Psoas muscle (tissue), 8 donors: ENCODE measurements around the gene AZI2. TPM values are rescaled to one million over a fixed set of nuclear protein-coding genes. Genes with fewer than 3 reads are reported as not detected.

Experiments used
- ATAC-seq, 4 donors: fragments of 200-7000 bp; cut with Tn5 transposase; one replicate each; pipeline ENCODE4 v1.9.1; 2020; ENCODE audit warnings: moderate library complexity in 3 of 4, mild to moderate bottlenecking in 2 of 4
- DNase-seq, 2 donors: peaks; one replicate each; pipeline ENCODE4 v3.0.0-alpha.2; 2020
- H3K27ac ChIP-seq: fragments of 200-600 bp; one replicate; pipeline ENCODE4 v1.8.0; 2022
- H3K27me3 ChIP-seq, 3 donors: fragments of 200-600 bp in 1 of 3; one replicate each; pipeline versions ENCODE4 v1.6.1 to v1.8.0; 2013 to 2022; ENCODE audit warnings: low read length in 2 of 3, mild to moderate bottlenecking in 2 of 3, moderate library complexity in 1 of 3; ENCODE audit not compliant: insufficient read depth in 3 of 3
- H3K36me3 ChIP-seq, 2 donors: fragments of 200-600 bp in 1 of 2; one replicate each; pipeline versions ENCODE4 v1.6.1 to v1.8.0; 2013 to 2022; ENCODE audit warnings: low read depth in 1 of 2, mild to moderate bottlenecking in 1 of 2, moderate library complexity in 1 of 2; ENCODE audit not compliant: insufficient read depth in 1 of 2
- H3K4me1 ChIP-seq: fragments of 200-600 bp; one replicate; pipeline ENCODE4 v1.8.0; 2022
- H3K4me3 ChIP-seq: fragments of 200-600 bp; one replicate; pipeline ENCODE4 v1.8.0; 2022; ENCODE audit warnings: mild to moderate bottlenecking
- H3K9me3 ChIP-seq: fragments of 200-600 bp; one replicate; pipeline ENCODE4 v1.8.0; 2022
- CTCF ChIP-seq: fragments of 200-600 bp; IDR thresholded peaks from one replicate; pipeline ENCODE4 v1.8.0; 2022; ENCODE audit warnings: antibody characterized with exemption
- WGBS, 3 donors: extraction: QIAGEN DNeasy Blood & Tissue Kit; methylation state at CpG; one replicate each; pipeline versions ENCODE4 v1.1.6 to v1.1.7; 2013; 5-methylcytosine and 5-hydroxymethylcytosine counted together
- intact Hi-C, 2 donors: fragments of 100-400 bp; cut with DNase I; formaldehyde crosslinking; loops; one replicate each; pipeline versions ENCODE4 v1.11.0 to v1.14.2; 2022
- polyA plus RNA-seq, 3 donors: library from polyadenylated mRNA; stranded (reverse); fragments of 200-250 nt; gene quantifications; one replicate each; pipeline ENCODE4 v1.2.3, GENCODE V29; 2013
- total RNA-seq, 4 donors: library from RNA; stranded (reverse); fragmentation: NEBNext Ultra II Directional in 2 of 4; extraction: Animal tissue kit (Norgen Biotek cat#: 25700) in 2 of 4; gene quantifications; one replicate each; pipeline versions ENCODE4 v1.2.1 to v1.2.4, GENCODE V29; 2021 to 2023
- donor health status: healthy with polysubstance abuse.
- donor health status: DM: no; HTN: no; CAD: no; lungs with moderate emphysema.
- donor health status: Bipolar disorder and iron deficiency.
- donor health status: healthy.
- donor health status: DM: yes; HTN: yes; CAD: no.
- donor health status: DM: no; HTN: no; CAD: no.
- donor health status: DM: no; HTN: no; CAD: no.
- donor health status: DM: yes; HTN: yes; CAD: no.

The AZI2 gene
- total and polyA plus RNA-seq, 7 donors: 26.3 to 63.8 (median 34.2) TPM

- no peak overlapping the region for H3K4me3 ChIP-seq
- no peaks in the 10 kb centered on the region for H3K36me3 ChIP-seq
- no peak for TF ChIP-seq CTCF
- H3K9me3 ChIP-seq: no peaks in the 10 kb centered on the region
- WGBS, 3 donors: 96 to 97% (median 96%) methylated on average over 3 of the region's 3 CpGs
- DNase-seq (no peak), ATAC-seq (no peak)
- no peaks in the 10 kb centered on the region for H3K27me3 ChIP-seq
- no peak overlapping the region for H3K27ac ChIP-seq
- intact Hi-C loops: loop anchor here in 1 of 2 donors (10.0 kb wide), 1 partner anchor 566 kb away; no protein-coding TSS in a partner anchor
- no peaks in the 10 kb centered on the region for H3K4me1 ChIP-seq
These were observed 67.8 kb downstream of the AZI2 start for GRCh38 chr3:28280781-28281180.

GRCh38 chr3:28279770-28280169, 68.9 kb downstream of the AZI2 start:
- ATAC-seq: no peak
- Histone ChIP-seq H3K9me3 (no peaks in the 10 kb centered on the region), H3K4me1 (no peaks in the 10 kb centered on the region), H3K4me3 (no peak overlapping the region), H3K27ac (no peak overlapping the region), H3K36me3 (no peaks in the 10 kb centered on the region), H3K27me3 (no peaks in the 10 kb centered on the region)
- 69 to 74% (median 72%) methylated on average over 4 of the region's 4 CpGs for WGBS, 3 donors
- no peak for TF ChIP-seq CTCF
- intact Hi-C loops: loop anchor here in 1 of 2 donors (10.0 kb wide), 1 partner anchor 565 kb away; no protein-coding TSS in a partner anchor
- no peak for DNase-seq

- intact Hi-C loops: no loop called here
- Histone ChIP-seq H3K4me1 (no peaks in the 10 kb centered on the region), H3K27ac (no peak overlapping the region), H3K27me3 (no peaks in the 10 kb centered on the region), H3K36me3 (no peaks in the 10 kb centered on the region), H3K9me3 (peaks cover 4% of the 10 kb centered on the region), H3K4me3 (no peak overlapping the region)
- WGBS, 3 donors: 88 to 97% (median 94%) methylated on average over 2 of the region's 2 CpGs
- no peak for TF ChIP-seq CTCF
- DNase-seq: no peak
- ATAC-seq: no peak
These were observed 69.7 kb downstream of the AZI2 start for GRCh38 chr3:28278918-28279317.

- no peak overlapping the region for H3K27ac ChIP-seq
- TF ChIP-seq CTCF: no peak
- no peaks in the 10 kb centered on the region for H3K36me3 ChIP-seq
- H3K4me1 ChIP-seq: no peaks in the 10 kb centered on the region
- no peaks in the 10 kb centered on the region for H3K27me3 ChIP-seq
- H3K9me3 ChIP-seq: peaks cover 15% of the 10 kb centered on the region
- ATAC-seq: no peak
- DNase-seq: no peak
- H3K4me3 ChIP-seq: no peak overlapping the region
- intact Hi-C loops: no loop called here
These were observed 74.8 kb downstream of the AZI2 start for GRCh38 chr3:28273837-28274236.

Other genes starting within 250 kb of the AZI2 start
- gene CMC1, start 107.2 kb downstream of the AZI2 start, total RNA-seq: 10 to 100 TPM; 14.4 to 23.2 (median 15.9) TPM
- 10 to 100 TPM; 49.6 to 73.4 (median 54.4) TPM for gene CMC1, start 107.2 kb downstream of the AZI2 start, polyA plus RNA-seq
- 1 to 10 TPM; 2.7 to 4.0 (median 3.2) TPM for gene ZCWPW2, start 103 bp downstream of the AZI2 start, total RNA-seq
- 1 to 10 TPM in 2 of 3 donors, under 1 TPM in 1; 0.74 to 2.0 (median 1.8) TPM for gene ZCWPW2, start 103 bp downstream of the AZI2 start, polyA plus RNA-seq